SK-N-SH treated with all-trans-retinoic acid at 6 μM for 48 hours (cell line): ENCODE measurements around the gene METTL8.

Source experiments
- ATAC-seq: fragments of 200-7000 bp; cut with Tn5 transposase; 3 replicates; pipeline ENCODE4 v1.9.1; 2020; ENCODE audit warnings: mild to moderate bottlenecking, moderate library complexity
- ARNTL ChIP-seq: fragments of 450-650 bp; formaldehyde crosslinking; IDR thresholded peaks from 2 replicates; pipeline ENCODE4 v1.5.0; 2020; ENCODE audit warnings: low read depth, mild to moderate bottlenecking, moderate library complexity, borderline replicate concordance
- BACH2 ChIP-seq: fragments of 250-450 bp; sonication (Bioruptor Pico); IDR thresholded peaks from 2 replicates; pipeline ENCODE4 v1.9.0; 2021; ENCODE audit warnings: mild to moderate bottlenecking, borderline replicate concordance
- CSDC2 ChIP-seq: fragments of 250-450 bp; sonication (Bioruptor Pico); IDR thresholded peaks from 2 replicates; pipeline ENCODE4 v1.5.0; 2020; ENCODE audit warnings: mild to moderate bottlenecking, moderate library complexity
- ESRRG ChIP-seq: fragments of 250-450 bp; sonication (Bioruptor Pico); IDR thresholded peaks from 2 replicates; pipeline ENCODE4 v1.6.1; 2021; ENCODE audit warnings: mild to moderate bottlenecking
- GLIS3 ChIP-seq: fragments of 250-450 bp; sonication (Bioruptor Pico); IDR thresholded peaks from 2 replicates; pipeline ENCODE4 v1.5.0; 2020; ENCODE audit warnings: mild to moderate bottlenecking, moderate library complexity
- ISL1 ChIP-seq: fragments of 250-450 bp; sonication (Bioruptor Pico); IDR thresholded peaks from 2 replicates; pipeline ENCODE4 v2.1.2; 2022; ENCODE audit warnings: mild to moderate bottlenecking, moderate library complexity
- OSR1 ChIP-seq: fragments of 250-450 bp; sonication (Bioruptor Pico); IDR thresholded peaks from 2 replicates; pipeline ENCODE4 v1.8.0; 2022; ENCODE audit warnings: moderate library complexity, mild to moderate bottlenecking, inconsistent platforms
- PATZ1 ChIP-seq: fragments of 250-450 bp; sonication (Bioruptor Pico); IDR thresholded peaks from 2 replicates; pipeline ENCODE4 v1.8.0; 2020; ENCODE audit warnings: mild to moderate bottlenecking, moderate library complexity, borderline replicate concordance
- PPARA ChIP-seq: fragments of 250-450 bp; sonication (Bioruptor Pico); IDR thresholded peaks from 2 replicates; pipeline ENCODE4 v1.5.0; 2020; ENCODE audit warnings: mild to moderate bottlenecking, borderline replicate concordance
- RARB ChIP-seq: fragments of 250-450 bp; sonication (Bioruptor Pico); IDR thresholded peaks from 2 replicates; pipeline ENCODE4 v1.8.0; 2021; ENCODE audit warnings: mild to moderate bottlenecking, moderate library complexity
- SNAI2 ChIP-seq: fragments of 250-450 bp; sonication (Bioruptor Pico); IDR thresholded peaks from 2 replicates; pipeline ENCODE4 v1.5.0; 2020; ENCODE audit warnings: mild to moderate bottlenecking, moderate library complexity
- TCF4 ChIP-seq: fragments of 250-450 bp; sonication (Bioruptor Pico); IDR thresholded peaks from 2 replicates; pipeline ENCODE4 v1.8.0; 2021; ENCODE audit warnings: mild to moderate bottlenecking, moderate library complexity, borderline replicate concordance
- TOX ChIP-seq: fragments of 250-450 bp; sonication (Bioruptor Pico); IDR thresholded peaks from 2 replicates; pipeline ENCODE4 v1.8.0; 2021; ENCODE audit warnings: mild to moderate bottlenecking, moderate library complexity, borderline replicate concordance
- ZC3H10 ChIP-seq: fragments of 250-450 bp; sonication (Bioruptor Pico); IDR thresholded peaks from 2 replicates; pipeline ENCODE4 v1.5.1; 2021; ENCODE audit warnings: mild to moderate bottlenecking, moderate library complexity
- ZFP3 ChIP-seq: fragments of 250-450 bp; sonication (Bioruptor Pico); IDR thresholded peaks from 2 replicates; pipeline ENCODE4 v1.5.0; 2020; ENCODE audit warnings: mild to moderate bottlenecking, moderate library complexity
- ZFP30 ChIP-seq: fragments of 450-650 bp; formaldehyde crosslinking; IDR thresholded peaks from 2 replicates; pipeline ENCODE4 v1.5.0; 2022; ENCODE audit warnings: mild to moderate bottlenecking, moderate library complexity
- ZNF565 ChIP-seq: fragments of 450-650 bp; formaldehyde crosslinking; conservative IDR thresholded peaks from 2 replicates; pipeline ENCODE4 v1.5.0; 2020; ENCODE audit warnings: low read depth, mild to moderate bottlenecking, moderate library complexity
- ZNF70 ChIP-seq: fragments of 450-650 bp; formaldehyde crosslinking; IDR thresholded peaks from 2 replicates; pipeline ENCODE4 v1.5.0; 2020; ENCODE audit warnings: mild to moderate bottlenecking, moderate library complexity
- ZNF8 ChIP-seq: fragments of 450-650 bp; formaldehyde crosslinking; IDR thresholded peaks from 2 replicates; pipeline ENCODE4 v1.5.0; 2020; ENCODE audit warnings: mild to moderate bottlenecking, moderate library complexity
- TF ChIP-seq, protein P1 (sequence below): fragments of 250-450 bp; sonication (Bioruptor Pico); IDR thresholded peaks from 2 replicates; pipeline ENCODE4 v1.5.1; 2021; ENCODE audit warnings: mild to moderate bottlenecking, moderate library complexity
- TF ChIP-seq, protein P2 (sequence below): fragments of 250-450 bp; sonication (Bioruptor Pico); IDR thresholded peaks from 2 replicates; pipeline ENCODE4 v1.8.0; 2021; ENCODE audit warnings: low read depth, mild to moderate bottlenecking, moderate library complexity, borderline replicate concordance
- TF ChIP-seq, protein P3 (sequence below): fragments of 250-450 bp; sonication (Bioruptor Pico); IDR thresholded peaks from 2 replicates; pipeline ENCODE4 v1.5.0; 2020; ENCODE audit warnings: mild to moderate bottlenecking, moderate library complexity

METTL8 gene

GRCh38 chr2:171345971-171346722 lies 87.6 kb downstream of the METTL8 start:
- TF ChIP-seq BACH2 (CRISPR knock-in tag), result no peak
- TF ChIP-seq PATZ1 (CRISPR knock-in tag), result no peak
- TF ChIP-seq ZFP3, result no peak
- TF ChIP-seq, protein P1, sequence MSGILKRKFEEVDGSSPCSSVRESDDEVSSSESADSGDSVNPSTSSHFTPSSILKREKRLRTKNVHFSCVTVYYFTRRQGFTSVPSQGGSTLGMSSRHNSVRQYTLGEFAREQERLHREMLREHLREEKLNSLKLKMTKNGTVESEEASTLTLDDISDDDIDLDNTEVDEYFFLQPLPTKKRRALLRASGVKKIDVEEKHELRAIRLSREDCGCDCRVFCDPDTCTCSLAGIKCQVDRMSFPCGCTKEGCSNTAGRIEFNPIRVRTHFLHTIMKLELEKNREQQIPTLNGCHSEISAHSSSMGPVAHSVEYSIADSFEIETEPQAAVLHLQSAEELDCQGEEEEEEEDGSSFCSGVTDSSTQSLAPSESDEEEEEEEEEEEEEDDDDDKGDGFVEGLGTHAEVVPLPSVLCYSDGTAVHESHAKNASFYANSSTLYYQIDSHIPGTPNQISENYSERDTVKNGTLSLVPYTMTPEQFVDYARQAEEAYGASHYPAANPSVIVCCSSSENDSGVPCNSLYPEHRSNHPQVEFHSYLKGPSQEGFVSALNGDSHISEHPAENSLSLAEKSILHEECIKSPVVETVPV, result no peak
- no peak for TF ChIP-seq ZC3H10 (CRISPR knock-in tag)
- TF ChIP-seq ZNF70, result no peak
- TF ChIP-seq ARNTL, result no peak
- no peak for TF ChIP-seq CSDC2 (CRISPR knock-in tag)
- TF ChIP-seq TOX (CRISPR knock-in tag), result no peak
- no peak for TF ChIP-seq ZNF8
- no peak for TF ChIP-seq SNAI2 (CRISPR knock-in tag)
- no peak for TF ChIP-seq ESRRG (CRISPR knock-in tag)
- no peak for TF ChIP-seq OSR1 (CRISPR knock-in tag)
- ATAC-seq, result no peak

DNA sequence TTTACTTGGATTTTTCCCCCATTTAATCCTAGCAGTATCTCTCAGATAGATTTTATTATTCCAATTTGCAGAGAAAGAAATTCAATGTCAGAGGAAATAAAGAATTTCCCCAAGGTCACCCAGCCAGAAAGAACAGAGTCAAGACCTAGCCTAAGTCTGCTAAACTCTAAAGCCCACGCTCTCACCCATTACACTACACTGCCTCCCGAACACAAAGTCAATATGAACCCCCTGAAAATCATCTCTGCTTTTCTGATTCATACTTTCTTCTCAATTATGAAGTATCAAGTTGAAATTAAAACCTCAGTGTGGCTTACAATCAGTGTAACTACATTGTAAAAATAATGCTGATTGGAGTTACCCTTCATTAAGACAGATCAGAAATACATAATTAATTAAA lies 89.6 kb downstream of the METTL8 start:
- no peak for ATAC-seq
- TF ChIP-seq SNAI2 (CRISPR knock-in tag), result no peak
- TF ChIP-seq, protein P2, sequence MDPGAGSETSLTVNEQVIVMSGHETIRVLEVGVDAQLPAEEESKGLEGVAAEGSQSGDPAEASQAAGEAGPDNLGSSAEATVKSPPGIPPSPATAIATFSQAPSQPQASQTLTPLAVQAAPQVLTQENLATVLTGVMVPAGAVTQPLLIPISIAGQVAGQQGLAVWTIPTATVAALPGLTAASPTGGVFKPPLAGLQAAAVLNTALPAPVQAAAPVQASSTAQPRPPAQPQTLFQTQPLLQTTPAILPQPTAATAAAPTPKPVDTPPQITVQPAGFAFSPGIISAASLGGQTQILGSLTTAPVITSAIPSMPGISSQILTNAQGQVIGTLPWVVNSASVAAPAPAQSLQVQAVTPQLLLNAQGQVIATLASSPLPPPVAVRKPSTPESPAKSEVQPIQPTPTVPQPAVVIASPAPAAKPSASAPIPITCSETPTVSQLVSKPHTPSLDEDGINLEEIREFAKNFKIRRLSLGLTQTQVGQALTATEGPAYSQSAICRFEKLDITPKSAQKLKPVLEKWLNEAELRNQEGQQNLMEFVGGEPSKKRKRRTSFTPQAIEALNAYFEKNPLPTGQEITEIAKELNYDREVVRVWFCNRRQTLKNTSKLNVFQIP (CRISPR knock-in tag), result no peak
- TF ChIP-seq, protein P3, sequence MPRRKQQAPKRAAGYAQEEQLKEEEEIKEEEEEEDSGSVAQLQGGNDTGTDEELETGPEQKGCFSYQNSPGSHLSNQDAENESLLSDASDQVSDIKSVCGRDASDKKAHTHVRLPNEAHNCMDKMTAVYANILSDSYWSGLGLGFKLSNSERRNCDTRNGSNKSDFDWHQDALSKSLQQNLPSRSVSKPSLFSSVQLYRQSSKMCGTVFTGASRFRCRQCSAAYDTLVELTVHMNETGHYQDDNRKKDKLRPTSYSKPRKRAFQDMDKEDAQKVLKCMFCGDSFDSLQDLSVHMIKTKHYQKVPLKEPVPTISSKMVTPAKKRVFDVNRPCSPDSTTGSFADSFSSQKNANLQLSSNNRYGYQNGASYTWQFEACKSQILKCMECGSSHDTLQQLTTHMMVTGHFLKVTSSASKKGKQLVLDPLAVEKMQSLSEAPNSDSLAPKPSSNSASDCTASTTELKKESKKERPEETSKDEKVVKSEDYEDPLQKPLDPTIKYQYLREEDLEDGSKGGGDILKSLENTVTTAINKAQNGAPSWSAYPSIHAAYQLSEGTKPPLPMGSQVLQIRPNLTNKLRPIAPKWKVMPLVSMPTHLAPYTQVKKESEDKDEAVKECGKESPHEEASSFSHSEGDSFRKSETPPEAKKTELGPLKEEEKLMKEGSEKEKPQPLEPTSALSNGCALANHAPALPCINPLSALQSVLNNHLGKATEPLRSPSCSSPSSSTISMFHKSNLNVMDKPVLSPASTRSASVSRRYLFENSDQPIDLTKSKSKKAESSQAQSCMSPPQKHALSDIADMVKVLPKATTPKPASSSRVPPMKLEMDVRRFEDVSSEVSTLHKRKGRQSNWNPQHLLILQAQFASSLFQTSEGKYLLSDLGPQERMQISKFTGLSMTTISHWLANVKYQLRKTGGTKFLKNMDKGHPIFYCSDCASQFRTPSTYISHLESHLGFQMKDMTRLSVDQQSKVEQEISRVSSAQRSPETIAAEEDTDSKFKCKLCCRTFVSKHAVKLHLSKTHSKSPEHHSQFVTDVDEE (CRISPR knock-in tag), result no peak
- no peak for TF ChIP-seq CSDC2 (CRISPR knock-in tag)
- no peak for TF ChIP-seq ISL1
- TF ChIP-seq ZC3H10 (CRISPR knock-in tag), result no peak
- TF ChIP-seq ZNF8, result no peak
- TF ChIP-seq GLIS3, result no peak
- TF ChIP-seq RARB (CRISPR knock-in tag), result no peak
- no peak for TF ChIP-seq OSR1 (CRISPR knock-in tag)
- TF ChIP-seq, protein P1, result no peak
- no peak for TF ChIP-seq ZNF565 (CRISPR knock-in tag)
- TF ChIP-seq ZNF70, result no peak
- TF ChIP-seq PPARA (CRISPR knock-in tag), result no peak
- TF ChIP-seq ESRRG (CRISPR knock-in tag), result no peak
- no peak for TF ChIP-seq ZFP30 (CRISPR knock-in tag)
- no peak for TF ChIP-seq PATZ1 (CRISPR knock-in tag)
- no peak for TF ChIP-seq TCF4
- TF ChIP-seq ZFP3, result no peak
